Measurements from ENCODE around the gene FITM2. TPM values are rescaled to one million over a fixed set of nuclear protein-coding genes. Genes with fewer than 3 reads are reported as not detected.

FITM2 gene, protein sequence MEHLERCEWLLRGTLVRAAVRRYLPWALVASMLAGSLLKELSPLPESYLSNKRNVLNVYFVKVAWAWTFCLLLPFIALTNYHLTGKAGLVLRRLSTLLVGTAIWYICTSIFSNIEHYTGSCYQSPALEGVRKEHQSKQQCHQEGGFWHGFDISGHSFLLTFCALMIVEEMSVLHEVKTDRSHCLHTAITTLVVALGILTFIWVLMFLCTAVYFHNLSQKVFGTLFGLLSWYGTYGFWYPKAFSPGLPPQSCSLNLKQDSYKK
- total RNA-seq = 8.1 and 9.5 TPM in 2 replicates

DNA sequence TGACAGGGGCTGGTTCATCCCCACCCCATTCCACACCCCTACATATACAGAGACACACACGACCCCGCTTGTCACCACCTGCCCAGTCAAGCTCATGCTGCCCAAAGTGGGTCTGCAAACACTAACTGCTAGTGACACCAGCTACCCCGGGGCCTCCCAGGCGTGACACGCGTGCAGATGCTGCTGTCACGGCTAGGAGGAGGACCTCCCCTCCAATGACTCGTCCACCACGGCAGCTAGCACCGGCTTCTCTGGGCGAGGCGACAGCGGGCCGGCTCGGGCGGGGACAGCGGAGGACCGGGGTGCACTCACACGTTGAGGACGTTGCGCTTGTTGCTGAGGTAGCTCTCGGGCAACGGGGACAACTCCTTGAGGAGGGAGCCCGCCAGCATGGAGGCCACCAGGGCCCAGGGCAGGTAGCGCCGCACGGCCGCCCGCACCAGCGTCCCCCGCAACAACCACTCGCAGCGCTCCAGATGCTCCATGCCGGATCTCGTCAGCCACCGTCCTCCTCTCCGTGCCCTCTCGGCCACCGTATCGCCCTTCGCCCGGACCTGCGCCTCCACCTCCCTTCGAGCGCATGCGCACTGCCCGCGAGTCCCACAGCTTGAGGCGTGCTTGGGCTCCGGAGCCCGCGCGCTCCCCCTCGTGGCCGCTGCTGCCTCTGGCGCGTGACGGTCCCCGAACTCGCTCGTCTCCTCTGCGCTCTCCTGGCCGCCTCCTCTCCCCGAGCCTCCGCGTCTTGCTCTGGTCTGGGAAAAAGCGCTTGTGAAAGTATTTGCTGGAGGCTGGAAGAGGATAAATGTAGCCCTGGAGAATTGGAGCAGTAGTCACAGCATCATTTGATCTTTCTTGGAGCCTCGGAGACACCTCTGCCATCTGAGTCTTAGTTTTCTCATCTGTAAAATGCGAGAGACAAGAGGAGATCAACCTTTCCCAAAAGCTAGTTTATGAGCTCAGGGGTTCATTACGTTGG is at the start of gene FITM2:
FITM2 (minus strand) TSS at position 539 of the 976 bp plus-strand sequence; CDS start at position 485, 54 bp downstream.

DNA sequence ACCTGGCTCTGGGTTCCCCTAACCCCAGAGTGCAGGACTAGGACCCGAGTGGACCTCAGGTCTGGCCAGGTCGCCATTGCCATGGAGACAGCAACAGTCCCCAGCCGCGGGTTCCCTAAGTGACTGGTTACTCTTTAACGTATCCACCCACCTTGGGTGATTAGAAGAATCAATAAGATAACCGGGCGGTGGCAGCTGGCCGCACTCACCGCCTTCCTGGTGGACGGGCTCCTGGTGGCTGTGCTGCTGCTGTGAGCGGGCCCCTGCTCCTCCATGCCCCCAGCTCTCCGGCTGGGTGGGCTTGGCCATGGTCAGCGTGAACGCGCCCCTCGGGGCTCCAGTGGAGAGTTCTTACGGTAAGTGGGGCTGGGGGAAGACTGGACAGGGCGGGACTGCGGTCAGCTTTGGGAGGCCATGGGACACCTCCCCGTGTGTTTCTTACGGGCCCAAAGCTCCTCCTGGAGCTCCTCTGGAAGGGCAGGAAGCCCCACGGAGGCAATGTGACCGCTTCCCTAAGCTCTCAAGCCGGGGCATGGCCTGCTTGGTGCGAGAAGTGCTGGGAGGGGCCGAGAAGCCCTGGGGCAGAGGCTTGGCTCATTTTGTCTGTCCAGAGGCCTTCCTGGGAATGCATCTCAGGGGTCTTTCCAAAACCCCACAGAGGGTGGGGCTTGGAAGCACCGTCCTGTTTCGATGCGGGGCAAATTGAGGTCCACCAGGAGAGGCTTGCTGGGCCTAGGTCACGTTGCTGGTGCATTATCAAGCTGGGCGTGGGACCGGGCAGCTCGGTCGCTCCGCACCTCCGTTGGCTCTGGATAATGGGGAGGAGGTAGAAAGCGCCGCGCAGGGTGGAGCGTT is 44.7 kb upstream of the FITM2 start, which contains the start of gene HNF4A:
HNF4A (plus strand) TSS at position 202 of the 855 bp plus-strand sequence; CDS start at position 308, 106 bp downstream.

DNA sequence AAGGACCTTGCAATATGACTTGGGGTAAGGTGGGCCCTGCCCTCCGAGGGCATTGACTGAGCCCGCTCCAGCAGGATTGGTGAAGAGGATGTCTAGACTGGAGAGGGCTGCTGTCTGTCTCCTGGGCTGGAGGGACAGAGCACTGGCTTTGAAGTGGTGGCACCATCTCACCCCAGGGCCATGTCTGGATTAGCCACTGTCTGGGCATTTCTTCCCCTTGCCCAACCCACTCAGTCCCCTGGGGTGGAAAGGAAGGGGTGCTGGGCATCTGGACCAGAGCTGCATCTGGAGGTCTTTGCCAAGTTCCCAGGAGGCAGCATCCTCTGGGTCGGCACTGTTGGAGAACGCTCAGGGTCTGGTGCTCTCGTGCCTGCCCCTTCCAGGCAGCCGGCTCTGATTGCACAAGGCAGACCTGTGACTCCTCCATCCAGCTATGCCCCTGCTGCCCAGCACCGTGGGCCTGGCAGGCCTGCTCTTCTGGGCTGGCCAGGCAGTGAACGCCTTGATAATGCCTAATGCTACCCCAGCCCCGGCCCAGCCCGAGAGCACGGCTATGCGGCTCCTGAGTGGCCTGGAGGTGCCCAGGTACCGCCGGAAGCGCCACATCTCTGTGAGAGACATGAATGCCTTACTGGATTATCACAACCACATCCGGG is 25.9 kb upstream of the FITM2 start, which contains the start of gene R3HDML:
R3HDML (plus strand) TSS at position 319 of the 656 bp plus-strand sequence; CDS start at position 434, 115 bp downstream.

Small RNA genes lying within 50 kb of the gene (small RNA-seq; reads per million reads assigned to genes)
- gene RF00019 = not detected

Other genes with a start within 250 kb of the FITM2 start
- gene JPH2, start 124.0 kb downstream of the FITM2 start, total RNA-seq = not detected in 2 replicates
- 35.0 and 39.3 TPM in 2 replicates for gene OSER1, start 100.4 kb downstream of the FITM2 start, total RNA-seq
- gene GDAP1L1, start 63.9 kb downstream of the FITM2 start, total RNA-seq = not detected in 2 replicates
- gene R3HDML, start 25.8 kb upstream of the FITM2 start, total RNA-seq = not detected in 2 replicates
- not detected in 2 replicates for gene HNF4A, start 44.5 kb upstream of the FITM2 start, total RNA-seq
- 8.1 and 8.8 TPM in 2 replicates for gene TTPAL, start 164.7 kb upstream of the FITM2 start, total RNA-seq
- gene SERINC3, start 210.9 kb upstream of the FITM2 start, total RNA-seq = 91.9 and 110 TPM in 2 replicates

Data from thoracic aorta endothelial cell (primary cell).